HG03342 (cell line): ENCODE results near the gene ATG13.

ENCODE experiments used
- ATAC-seq: cut with Tn5 transposase; IDR thresholded peaks from one replicate; pipeline ENCODE4 v1.9.1; 2021; ENCODE audit warnings: mild to moderate bottlenecking, moderate library complexity; ENCODE audit not compliant: unreplicated experiment

ATG13 gene

DNA sequence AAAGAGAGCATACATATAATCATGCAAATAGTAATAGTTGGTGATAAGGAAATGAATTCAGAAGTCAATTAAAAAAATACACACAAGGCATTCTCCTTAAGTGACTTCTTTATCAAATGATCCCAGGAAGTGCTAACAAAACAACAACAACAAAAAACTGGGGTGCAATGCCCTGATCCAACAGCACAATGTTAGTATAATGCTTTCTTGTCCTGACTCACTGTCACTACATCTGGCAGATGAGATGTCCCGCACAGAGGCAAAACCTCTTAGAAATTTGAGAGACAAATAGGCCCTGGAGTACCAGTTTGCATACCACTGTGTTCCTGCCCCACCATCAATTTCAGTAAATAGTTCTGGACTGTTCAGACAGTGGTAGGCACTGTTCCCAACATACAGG is 12.6 kb upstream of the ATG13 start:
- no peak for ATAC-seq

DNA sequence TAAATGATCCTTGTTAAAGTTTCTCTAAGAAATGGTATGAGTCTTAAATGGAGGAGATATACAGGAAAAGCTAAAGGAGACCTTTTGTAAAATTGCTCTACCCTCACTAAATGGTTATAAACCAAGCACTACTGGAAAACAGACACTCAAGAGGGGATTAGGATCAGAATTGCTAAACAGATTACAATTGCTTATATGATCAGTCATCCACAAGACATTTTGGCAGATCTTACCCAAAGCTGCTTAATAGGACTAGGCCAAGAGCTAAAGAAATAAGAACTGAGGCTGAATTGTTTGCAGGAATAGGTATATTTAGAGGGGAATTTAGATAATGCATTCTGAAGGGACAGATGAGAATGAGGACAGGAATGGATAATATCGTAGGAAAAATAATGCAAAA is 9.8 kb upstream of the ATG13 start:
- ATAC-seq: no peak

DNA sequence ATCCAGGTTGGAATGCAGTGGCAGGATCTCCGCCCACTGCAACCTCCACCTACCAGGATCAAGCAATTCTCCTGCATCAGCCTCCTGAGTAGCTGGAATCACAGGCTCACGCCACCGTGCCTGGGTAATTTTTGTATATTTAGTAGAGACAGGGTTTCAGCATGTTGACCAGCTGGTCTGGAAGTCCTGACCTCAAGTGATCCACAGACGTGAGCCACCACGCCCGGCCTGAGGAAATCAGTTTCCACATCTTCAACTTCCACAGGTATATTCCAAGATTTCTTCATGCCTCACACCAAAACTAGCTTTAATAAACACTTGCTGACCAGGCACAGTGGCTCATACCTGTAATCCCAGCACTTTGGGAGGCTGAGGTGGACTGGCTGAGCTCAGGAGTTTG is 8.0 kb upstream of the ATG13 start:
- ATAC-seq: no peak

- no peak for ATAC-seq
These were observed 5.6 kb upstream of the ATG13 start for GRCh38 chr11:46611526-46612304.

DNA sequence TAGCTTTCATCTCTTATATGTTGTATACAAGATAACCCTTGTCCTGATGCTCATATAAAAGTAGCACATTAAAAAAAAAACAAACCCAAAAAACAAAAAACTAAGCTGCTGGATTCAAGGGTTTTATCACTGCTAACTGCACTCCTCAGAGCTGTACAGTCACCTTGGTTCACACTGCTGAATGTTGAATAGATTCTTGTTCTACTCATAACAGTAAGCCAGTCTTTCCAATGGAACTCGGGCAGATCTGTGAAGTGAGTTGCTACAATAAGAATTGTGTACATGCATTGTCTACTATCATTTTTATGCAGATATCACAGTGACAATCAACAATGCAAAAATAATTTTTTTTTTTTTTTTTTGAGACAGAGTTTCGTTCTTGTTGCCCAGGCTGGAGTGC is 5.0 kb upstream of the ATG13 start:
- ATAC-seq: no peak

DNA sequence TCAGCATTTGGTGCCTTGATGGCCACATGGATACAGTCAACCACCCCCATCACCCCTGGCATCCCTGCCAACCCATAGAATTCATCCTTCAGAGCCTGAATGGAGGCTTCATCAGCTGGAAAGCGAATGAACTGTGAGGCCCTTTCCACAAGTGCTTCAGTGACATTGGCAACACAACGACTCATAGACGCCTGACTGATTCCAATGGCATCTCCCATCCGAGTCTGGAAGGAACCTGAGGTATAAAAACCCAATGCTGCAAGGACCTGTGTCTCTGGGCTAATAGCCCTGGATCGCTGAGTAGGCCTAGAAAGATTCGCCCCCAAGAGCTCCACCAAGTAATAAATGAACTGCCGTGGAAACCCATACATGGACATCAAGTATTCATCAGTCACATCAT is 1.6 kb upstream of the ATG13 start:
- ATAC-seq: no peak

DNA sequence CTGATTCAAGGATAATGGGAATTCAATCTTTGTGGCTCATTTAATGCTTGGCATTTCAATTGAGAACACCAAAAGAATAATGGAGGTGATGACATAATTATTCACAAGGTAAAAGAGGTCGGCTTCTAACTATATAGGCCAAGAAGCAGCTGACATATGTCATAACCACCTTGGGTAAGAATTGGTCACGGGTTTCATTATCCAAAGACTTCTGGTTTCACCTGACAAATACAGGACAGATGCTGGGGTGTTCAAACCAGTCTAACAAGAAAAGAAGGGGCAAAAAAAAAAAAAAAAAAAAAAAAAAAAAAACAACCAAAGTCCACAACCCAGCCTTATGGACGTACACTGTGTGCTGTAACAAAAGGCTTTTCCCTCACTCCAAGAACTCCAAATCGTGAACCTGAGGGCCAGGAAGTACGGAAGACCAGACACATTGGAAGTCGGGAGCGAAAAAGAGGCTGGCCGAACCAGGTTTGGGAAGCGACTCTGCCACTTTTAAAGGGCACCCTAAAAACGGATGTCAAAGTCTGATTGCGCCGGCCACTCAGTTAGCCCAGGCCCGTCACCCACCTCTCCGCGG is 711 bp upstream of the ATG13 start:
- ATAC-seq: no peak

DNA sequence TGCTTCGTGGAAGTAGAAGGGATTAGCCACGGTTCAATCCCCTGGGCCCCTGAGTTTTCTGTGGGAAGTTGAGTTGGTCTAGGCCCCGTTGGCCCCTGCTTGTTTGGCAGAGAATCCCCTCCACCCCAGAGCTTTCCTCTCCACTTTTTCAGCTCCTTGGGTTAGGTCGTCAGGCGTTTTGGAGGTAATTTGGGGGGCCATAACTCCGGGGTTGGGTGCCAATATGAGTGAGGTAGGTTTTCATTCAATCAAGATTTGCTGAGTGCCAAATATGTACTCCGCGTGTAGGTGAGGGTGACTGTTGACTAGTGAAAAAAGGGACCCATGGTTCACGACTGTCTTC is 590 bp downstream of the ATG13 start:
- no peak for ATAC-seq

GRCh38 chr11:46618837-46619236 is 1.5 kb downstream of the ATG13 start:
- ATAC-seq: no peak

DNA sequence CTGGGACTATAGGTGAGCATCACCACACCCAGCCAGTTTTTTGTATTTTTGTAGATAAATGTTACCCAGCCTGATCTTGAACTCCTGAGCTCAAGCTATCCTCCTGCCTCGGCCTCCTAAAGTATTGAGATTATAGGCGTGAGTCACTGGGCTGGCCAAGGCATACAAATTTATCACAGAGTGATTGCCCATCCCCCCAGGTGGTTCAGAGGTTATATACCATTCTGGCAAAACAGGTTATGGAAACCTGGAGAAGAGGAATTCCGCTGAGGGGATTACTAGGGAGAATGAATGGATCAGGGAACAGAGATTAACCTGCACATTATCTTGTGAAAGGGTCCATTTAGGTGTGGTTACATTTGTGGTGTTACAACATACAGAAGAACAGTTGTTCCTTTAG is 8.1 kb downstream of the ATG13 start:
- no peak for ATAC-seq

GRCh38 chr11:46628961-46629360 is 11.6 kb downstream of the ATG13 start:
- no peak for ATAC-seq

- ATAC-seq: no peak
These were observed 12.9 kb downstream of the ATG13 start for GRCh38 chr11:46630237-46630636.

DNA sequence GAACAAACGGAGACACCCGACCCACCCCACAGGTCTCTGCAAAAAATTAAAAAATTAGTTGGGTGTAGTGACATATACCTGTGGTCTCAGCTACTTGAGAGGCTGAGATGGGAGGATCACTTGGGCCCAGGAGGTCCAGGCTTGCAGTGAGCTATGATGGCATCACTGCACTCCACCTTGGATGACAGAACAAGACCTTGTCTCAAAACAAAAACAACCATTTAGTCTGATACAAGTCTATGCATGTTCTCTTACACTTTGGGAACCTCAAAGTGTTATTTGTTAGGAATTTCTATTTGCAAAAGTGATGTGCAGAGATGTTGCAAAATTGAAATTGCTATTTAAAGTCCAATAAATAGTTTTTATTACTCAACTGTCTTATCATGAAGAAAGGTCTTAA is 14.3 kb downstream of the ATG13 start:
- no peak for ATAC-seq

DNA sequence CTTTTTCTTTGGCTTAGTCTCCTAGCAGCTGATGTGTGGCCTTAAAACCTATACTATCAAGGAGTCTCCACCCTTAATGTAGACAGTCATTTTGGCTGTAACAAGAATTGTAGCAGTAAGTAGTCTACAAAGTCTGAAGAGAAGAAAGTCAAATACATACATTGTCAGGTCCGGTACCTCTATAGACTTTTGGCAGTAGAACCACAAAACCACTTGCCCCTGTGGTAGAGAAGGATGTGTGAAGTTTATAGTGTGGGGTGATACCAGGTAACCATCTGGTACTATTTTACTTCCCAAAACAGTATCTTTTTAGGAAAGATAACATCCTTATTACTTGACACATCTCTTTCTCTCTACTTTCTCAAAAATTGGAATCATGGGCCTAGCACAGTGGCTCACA is 15.1 kb downstream of the ATG13 start:
- no peak for ATAC-seq

- ATAC-seq: no peak
These were observed 16.2 kb downstream of the ATG13 start for GRCh38 chr11:46633291-46634217.

- no peak for ATAC-seq
These were observed 18.3 kb downstream of the ATG13 start for GRCh38 chr11:46635557-46636139.

- no peak for ATAC-seq
These were observed 20.2 kb downstream of the ATG13 start for GRCh38 chr11:46637546-46637945.

- no peak for ATAC-seq
These were observed 22.0 kb downstream of the ATG13 start for GRCh38 chr11:46639197-46639839.

- ATAC-seq: no peak
These were observed 22.9 kb downstream of the ATG13 start for GRCh38 chr11:46640036-46640788.

DNA sequence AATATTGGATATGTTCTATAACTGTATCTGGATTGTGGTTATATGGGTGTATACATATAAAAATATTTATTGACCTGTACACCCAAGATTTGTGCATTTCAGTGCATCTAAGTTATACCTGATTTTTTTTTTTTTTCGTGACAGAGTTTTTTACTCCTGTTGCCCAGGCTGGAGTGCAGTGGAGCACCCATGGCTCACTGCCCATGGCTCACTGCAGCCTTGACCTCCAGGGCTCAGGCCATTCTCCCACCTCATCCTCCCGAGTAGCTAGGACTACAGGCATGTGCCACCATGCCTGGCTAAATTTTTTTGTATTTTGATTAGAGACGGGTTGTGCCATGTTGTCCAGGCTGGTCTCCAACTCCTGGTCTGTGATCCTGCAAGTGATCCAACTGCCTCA is 24.3 kb downstream of the ATG13 start:
- no peak for ATAC-seq
